ENCODE results near the gene RNF135.

The RNF135 gene

DNA sequence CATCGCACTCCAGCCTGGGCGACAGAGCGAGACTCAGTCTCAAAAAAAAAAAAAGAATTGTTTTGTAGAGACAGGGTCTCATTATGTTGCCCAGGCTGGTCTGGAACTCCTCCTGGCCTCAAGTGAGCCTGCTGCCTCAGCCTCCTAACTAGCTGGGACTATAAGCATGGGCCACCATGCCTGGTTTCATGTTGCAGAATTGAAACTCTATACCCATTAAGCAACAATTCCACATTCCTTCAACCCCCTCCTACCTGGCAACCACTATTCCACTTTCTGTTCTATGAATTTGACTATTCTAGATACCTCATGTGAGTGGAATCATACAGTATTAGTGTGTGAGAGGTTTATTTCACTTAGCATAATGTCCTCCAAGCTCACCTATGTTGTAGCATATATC is 24.5 kb downstream of the RNF135 start:
- H3K27me3 ChIP-seq (ENCODE audit: control insufficient read depth in 1 of 2, insufficient read depth in 1 of 2, low read length in 2 of 2): no peaks in the 10 kb centered on the region

DNA sequence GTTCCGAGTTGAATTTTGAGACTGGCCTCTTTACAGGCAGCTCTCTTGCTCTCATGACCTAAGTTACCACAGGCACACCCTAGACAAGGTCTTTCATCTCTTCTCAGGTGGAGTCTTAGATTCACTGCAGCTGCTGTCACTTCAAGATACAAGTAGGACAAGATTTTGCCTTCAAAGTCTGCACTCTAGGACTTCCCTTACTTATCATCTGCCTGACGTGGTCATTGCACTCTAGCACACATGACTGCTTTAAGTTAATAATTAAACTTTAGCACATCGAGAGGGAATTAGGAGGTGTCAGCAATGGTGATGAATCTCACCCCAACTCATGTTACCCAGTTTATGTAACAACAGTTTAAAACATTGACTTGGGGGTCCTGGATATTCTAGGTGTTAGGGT is 25.6 kb downstream of the RNF135 start:
- Histone ChIP-seq H3K9ac (ENCODE audit: low read length) (no peak overlapping the region), H3K4me3 (ENCODE audit: insufficient read depth in 1 of 2, low read depth in 1 of 2, low read length in 2 of 2) (no peak overlapping the region), H2AFZ (ENCODE audit: low read depth, low read length) (no peak overlapping the region), H2BK15ac (ENCODE audit: low read depth, poor library complexity, severe bottlenecking) (no peak overlapping the region), H2BK120ac (ENCODE audit: low read depth, low read length) (no peak overlapping the region), H3K9me3 (ENCODE audit: control insufficient read depth, low read length) (no peaks in the 10 kb centered on the region), H3K14ac (ENCODE audit: low read length in 2 of 2) (no peak overlapping the region), H3K79me1 (replicated peaks; ENCODE audit: low read length, poor library complexity, severe bottlenecking) (peaks cover 2% of the 10 kb centered on the region), H2BK5ac (ENCODE audit: low read depth, low read length, poor library complexity, severe bottlenecking) (no peak overlapping the region), H3K27me3 (ENCODE audit: control insufficient read depth in 1 of 2, insufficient read depth in 1 of 2, low read length in 2 of 2) (no peaks in the 10 kb centered on the region), H3K4ac (ENCODE audit: low read depth in 1 of 2, low read length in 2 of 2) (no peak overlapping the region), H2AK5ac (ENCODE audit: low read length, severe bottlenecking) (no peak overlapping the region), H3K36me3 (ENCODE audit: control insufficient read depth in 1 of 2, insufficient read depth in 2 of 2, low read depth in 1 of 2, low read length in 2 of 2) (peaks cover 30 to 72% of the 10 kb centered on the region in 2 experiments), H2BK12ac (ENCODE audit: low read length in 2 of 2) (no peak overlapping the region), H3K27ac (ENCODE audit: low read length, poor library complexity, severe bottlenecking) (peak overlapping the region; percentile 8), H4K91ac (ENCODE audit: low read length) (no peak overlapping the region), H3K23ac (ENCODE audit: low read length in 2 of 2) (no peak overlapping the region), H4K8ac (ENCODE audit: low read length) (no peak overlapping the region), H3K4me2 (ENCODE audit: low read length, poor library complexity, severe bottlenecking) (no peak overlapping the region), H3K18ac (ENCODE audit: low read depth in 1 of 2, low read length in 2 of 2) (no peak overlapping the region), H3K4me1 (ENCODE audit: control insufficient read depth, insufficient read depth, low read depth, low read length) (peaks cover 3% of the 10 kb centered on the region)
- WGBS: 98% methylated on average over 2 of the region's 3 CpGs
- no peak for DNase-seq

More for the DNA sequence above, 24.5 kb downstream of the RNF135 start:
- H3K79me1 ChIP-seq (replicated peaks; ENCODE audit: low read length, poor library complexity, severe bottlenecking): peaks cover 2% of the 10 kb centered on the region
- no peak for DNase-seq
- no peak overlapping the region for H2AFZ ChIP-seq (ENCODE audit: low read depth, low read length)
- H3K14ac ChIP-seq (ENCODE audit: low read length in 2 of 2): no peak overlapping the region
- H2AK5ac ChIP-seq (ENCODE audit: low read length, severe bottlenecking): no peak overlapping the region
- no peak overlapping the region for H2BK15ac ChIP-seq (ENCODE audit: low read depth, poor library complexity, severe bottlenecking)
- H3K4me2 ChIP-seq (ENCODE audit: low read length, poor library complexity, severe bottlenecking): no peak overlapping the region
- WGBS: no CpG with 5 or more reads among the region's 3 CpGs
- no peak overlapping the region for H2BK120ac ChIP-seq (ENCODE audit: low read depth, low read length)
- no peak overlapping the region for H3K4me3 ChIP-seq (ENCODE audit: insufficient read depth in 1 of 2, low read depth in 1 of 2, low read length in 2 of 2)
- H3K4ac ChIP-seq (ENCODE audit: low read depth in 1 of 2, low read length in 2 of 2): no peak overlapping the region
- H3K9ac ChIP-seq (ENCODE audit: low read length): no peak overlapping the region
- H3K9me3 ChIP-seq (ENCODE audit: control insufficient read depth, low read length): no peaks in the 10 kb centered on the region
- no peak overlapping the region for H4K91ac ChIP-seq (ENCODE audit: low read length)
- H3K4me1 ChIP-seq (ENCODE audit: control insufficient read depth, insufficient read depth, low read depth, low read length): peaks cover 3% of the 10 kb centered on the region
- no peak overlapping the region for H2BK5ac ChIP-seq (ENCODE audit: low read depth, low read length, poor library complexity, severe bottlenecking)
- no peak overlapping the region for H3K23ac ChIP-seq (ENCODE audit: low read length in 2 of 2)
- no peak overlapping the region for H2BK12ac ChIP-seq (ENCODE audit: low read length in 2 of 2)
- H3K27ac ChIP-seq (ENCODE audit: low read length, poor library complexity, severe bottlenecking): no peak overlapping the region
- H3K36me3 ChIP-seq (ENCODE audit: control insufficient read depth in 1 of 2, insufficient read depth in 2 of 2, low read depth in 1 of 2, low read length in 2 of 2): peaks cover 27 to 68% of the 10 kb centered on the region in 2 experiments
- no peak overlapping the region for H3K18ac ChIP-seq (ENCODE audit: low read depth in 1 of 2, low read length in 2 of 2)
- no peak overlapping the region for H4K8ac ChIP-seq (ENCODE audit: low read length)

- Histone ChIP-seq H3K27ac (ENCODE audit: low read length, poor library complexity, severe bottlenecking) (no peak overlapping the region), H2AFZ (ENCODE audit: low read depth, low read length) (no peak overlapping the region), H3K9ac (ENCODE audit: low read length) (no peak overlapping the region), H3K14ac (ENCODE audit: low read length in 2 of 2) (no peak overlapping the region), H4K8ac (ENCODE audit: low read length) (no peak overlapping the region), H2BK5ac (ENCODE audit: low read depth, low read length, poor library complexity, severe bottlenecking) (no peak overlapping the region), H2BK120ac (ENCODE audit: low read depth, low read length) (no peak overlapping the region), H2BK12ac (ENCODE audit: low read length in 2 of 2) (no peak overlapping the region), H3K4me2 (ENCODE audit: low read length, poor library complexity, severe bottlenecking) (no peak overlapping the region), H3K23ac (ENCODE audit: low read length in 2 of 2) (no peak overlapping the region), H3K18ac (ENCODE audit: low read depth in 1 of 2, low read length in 2 of 2) (no peak overlapping the region), H3K4me3 (ENCODE audit: insufficient read depth in 1 of 2, low read depth in 1 of 2, low read length in 2 of 2) (no peak overlapping the region), H2AK5ac (ENCODE audit: low read length, severe bottlenecking) (no peak overlapping the region), H3K36me3 (ENCODE audit: control insufficient read depth in 1 of 2, insufficient read depth in 2 of 2, low read depth in 1 of 2, low read length in 2 of 2) (peaks cover 34 to 77% of the 10 kb centered on the region in 2 experiments), H3K9me3 (ENCODE audit: control insufficient read depth, low read length) (no peaks in the 10 kb centered on the region), H3K4me1 (ENCODE audit: control insufficient read depth, insufficient read depth, low read depth, low read length) (peaks cover 3% of the 10 kb centered on the region), H4K91ac (ENCODE audit: low read length) (no peak overlapping the region), H3K27me3 (ENCODE audit: control insufficient read depth in 1 of 2, insufficient read depth in 1 of 2, low read length in 2 of 2) (no peaks in the 10 kb centered on the region), H3K4ac (ENCODE audit: low read depth in 1 of 2, low read length in 2 of 2) (no peak overlapping the region), H3K79me1 (replicated peaks; ENCODE audit: low read length, poor library complexity, severe bottlenecking) (peaks cover 2% of the 10 kb centered on the region), H2BK15ac (ENCODE audit: low read depth, poor library complexity, severe bottlenecking) (no peak overlapping the region)
- WGBS: 99% methylated on average over 6 of the region's 6 CpGs
- no peak for DNase-seq
Observed at GRCh38 chr17:30997270-30997669, 26.4 kb downstream of the RNF135 start.

GRCh38 chr17:30997842-30998241 is 27.0 kb downstream of the RNF135 start:
- Histone ChIP-seq H3K9ac (ENCODE audit: low read length) (no peak overlapping the region), H3K27me3 (ENCODE audit: control insufficient read depth in 1 of 2, insufficient read depth in 1 of 2, low read length in 2 of 2) (no peaks in the 10 kb centered on the region), H3K4me2 (ENCODE audit: low read length, poor library complexity, severe bottlenecking) (no peak overlapping the region), H2BK12ac (ENCODE audit: low read length in 2 of 2) (no peak overlapping the region), H3K4me1 (ENCODE audit: control insufficient read depth, insufficient read depth, low read depth, low read length) (peaks cover 3% of the 10 kb centered on the region), H4K91ac (ENCODE audit: low read length) (no peak overlapping the region), H2BK15ac (ENCODE audit: low read depth, poor library complexity, severe bottlenecking) (no peak overlapping the region), H2BK120ac (ENCODE audit: low read depth, low read length) (no peak overlapping the region), H3K4ac (ENCODE audit: low read depth in 1 of 2, low read length in 2 of 2) (no peak overlapping the region), H3K79me1 (replicated peaks; ENCODE audit: low read length, poor library complexity, severe bottlenecking) (no peaks in the 10 kb centered on the region), H3K9me3 (ENCODE audit: control insufficient read depth, low read length) (no peaks in the 10 kb centered on the region), H3K36me3 (ENCODE audit: control insufficient read depth in 1 of 2, insufficient read depth in 2 of 2, low read depth in 1 of 2, low read length in 2 of 2) (peaks cover 40 to 79% of the 10 kb centered on the region in 2 experiments), H2AFZ (ENCODE audit: low read depth, low read length) (no peak overlapping the region), H3K4me3 (ENCODE audit: insufficient read depth in 1 of 2, low read depth in 1 of 2, low read length in 2 of 2) (no peak overlapping the region), H2AK5ac (ENCODE audit: low read length, severe bottlenecking) (no peak overlapping the region), H3K14ac (ENCODE audit: low read length in 2 of 2) (no peak overlapping the region), H2BK5ac (ENCODE audit: low read depth, low read length, poor library complexity, severe bottlenecking) (no peak overlapping the region), H3K18ac (ENCODE audit: low read depth in 1 of 2, low read length in 2 of 2) (no peak overlapping the region), H3K23ac (ENCODE audit: low read length in 2 of 2) (no peak overlapping the region), H3K27ac (ENCODE audit: low read length, poor library complexity, severe bottlenecking) (no peak overlapping the region), H4K8ac (ENCODE audit: low read length) (no peak overlapping the region)
- DNase-seq: no peak
- WGBS: 93% methylated on average over 5 of the region's 5 CpGs

Measured in mesenchymal stem cell (in vitro differentiated cells and primary cell).